Panc1 (cell line): Measurements from ENCODE around the gene HERC5. TPM values are rescaled to one million over a fixed set of nuclear protein-coding genes. Genes with fewer than 3 reads are reported as not detected.
"Not testable (repeated sequence)": the region's sequence is repeated elsewhere in the genome, so short reads cannot be mapped to it uniquely, and the experiment has no call there.

Experiments
- ATAC-seq: fragments of 200-7000 bp; cut with Tn5 transposase; 2 replicates; pipeline ENCODE4 v1.9.1; 2020; ENCODE audit warnings: mild to moderate bottlenecking, moderate library complexity
- BruUV-seq: library from RNA; stranded (reverse); fragments of 400-500 nt; replicated peaks from 2 replicates; lab custom pipeline; 2021; lab: Mats Ljungman, UMichigan
- CTCF ChIA-PET: fragments of 300-600 bp; sonication (Branson Sonifier 250); formaldehyde crosslinking; loops from one replicate; lab custom pipeline; 2022; ENCODE audit warnings: antibody characterized with exemption; lab: Charles Lee
- POLR2A ChIA-PET: fragments of 300-600 bp; sonication (Branson Sonifier 250); formaldehyde crosslinking; loops from one replicate; lab custom pipeline; 2022; ENCODE audit warnings: antibody characterized with exemption; lab: Charles Lee
- DNase-seq: peaks from one replicate; pipeline ENCODE4 v3.0.0-alpha.2; 2010; ENCODE audit warnings: low read depth, low spot score
- H3K27ac ChIP-seq: 2 replicates; pipeline ENCODE4 v1.5.1; 2011; ENCODE audit warnings: mild to moderate bottlenecking, low read length, inconsistent platforms
- H3K27me3 ChIP-seq: fragments of 200-500 bp; sonication (Bioruptor generic); 2 replicates; pipeline ENCODE4 v1.6.0; 2014; ENCODE audit warnings: low read length, inconsistent platforms; ENCODE audit not compliant: control insufficient read depth, insufficient read depth
- H3K36me3 ChIP-seq: fragments of 200-500 bp; sonication (Bioruptor generic); 2 replicates; pipeline ENCODE4 v1.5.1; 2014; ENCODE audit warnings: inconsistent platforms, mild to moderate bottlenecking, low read length, moderate library complexity; ENCODE audit not compliant: control insufficient read depth, insufficient read depth
- H3K4me1 ChIP-seq: 2 replicates; pipeline ENCODE4 v1.5.1; 2011; ENCODE audit warnings: inconsistent platforms, mild to moderate bottlenecking, low read length, moderate library complexity; ENCODE audit not compliant: control insufficient read depth, insufficient read depth
- H3K4me3 ChIP-seq, 2 experiments: 2 replicates each; pipeline ENCODE4 v1.5.1; 2011 to 2012; ENCODE audit warnings: low read depth in 2 of 2, low read length in 2 of 2, mild to moderate bottlenecking in 2 of 2, inconsistent platforms in 1 of 2, moderate library complexity in 1 of 2
- H3K9me3 ChIP-seq: fragments of 200-500 bp; sonication (Bioruptor generic); 2 replicates; pipeline ENCODE4 v1.5.1; 2014; ENCODE audit warnings: low read depth, mild to moderate bottlenecking, inconsistent platforms, low read length, moderate library complexity; ENCODE audit not compliant: control insufficient read depth, insufficient read depth
- POLR2AphosphoS5 ChIP-seq: IDR thresholded peaks from 2 replicates; pipeline ENCODE4 v1.6.1; 2012; ENCODE audit warnings: mild to moderate bottlenecking, low read depth, low read length, moderate library complexity
- SIN3A ChIP-seq: IDR thresholded peaks from 2 replicates; pipeline ENCODE4 v1.6.1; 2012; ENCODE audit warnings: low read depth, mild to moderate bottlenecking, low read length, moderate library complexity, borderline replicate concordance; ENCODE audit not compliant: insufficient read depth
- TCF7L2 ChIP-seq: IDR thresholded peaks from 2 replicates; pipeline ENCODE4 v1.6.1; 2011; ENCODE audit warnings: mild to moderate bottlenecking, low read depth, low read length, inconsistent platforms
- in situ Hi-C: cut with HindIII; loops from 2 replicates; pipeline ENCODE4 v1.10.0; 2016; ENCODE audit warnings: low sequenced_read_pairs, low pct_unique_long_range_greater_than_20kb
- intact Hi-C: fragments of 100-400 bp; cut with micrococcal nuclease; formaldehyde crosslinking; loops from one replicate; pipeline ENCODE4 v1.10.0; 2022; ENCODE audit not compliant: unreplicated experiment
- total RNA-seq: library from RNA; stranded (reverse); gene quantifications from one replicate; pipeline ENCODE4 v1.2.1, GENCODE V29; 2021; ENCODE audit not compliant: unreplicated experiment
- TF ChIP-seq, protein P1 (sequence below), 2 experiments: IDR thresholded peaks; 2 replicates each; pipeline ENCODE4 v1.6.1; 2011 to 2012; ENCODE audit warnings: low read depth in 2 of 2, control low read depth in 1 of 2, low read length in 1 of 2, mild to moderate bottlenecking in 1 of 2, moderate library complexity in 1 of 2; ENCODE audit not compliant: insufficient read depth in 1 of 2
- TF ChIP-seq, protein P2 (sequence below): fragments of 450-650 bp; IDR thresholded peaks from 2 replicates; pipeline ENCODE4 v1.5.1; 2017; ENCODE audit warnings: mild to moderate bottlenecking

Gene HERC5
- total RNA-seq, 1 experiment from 2014 or later: 6.7 TPM

DNA sequence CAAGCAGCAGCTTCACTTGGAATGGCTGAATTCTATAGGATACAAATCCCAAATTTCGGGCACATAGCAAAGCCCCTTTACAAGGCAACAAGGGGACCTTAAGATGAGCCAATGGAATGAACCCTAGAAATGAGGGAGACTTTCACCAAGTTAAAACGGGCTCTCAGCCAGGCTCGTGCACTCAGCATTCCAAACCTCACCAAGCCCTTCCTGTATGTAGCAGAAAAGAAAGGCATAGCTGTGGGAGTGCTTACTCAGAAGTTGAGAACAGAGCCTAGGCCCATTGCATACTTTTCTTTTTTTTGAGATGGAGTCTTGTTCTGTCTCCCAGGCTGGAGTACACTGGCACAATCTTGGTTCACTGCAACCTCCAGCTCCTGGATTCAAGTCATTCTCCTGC lies 10.8 kb upstream of the HERC5 start:
- in situ Hi-C loops (no loop called here), intact Hi-C loops (no loop called here)
- Histone ChIP-seq H3K4me1 (no peaks in the 10 kb centered on the region), H3K36me3 (no peaks in the 10 kb centered on the region), H3K27me3 (no peaks in the 10 kb centered on the region), H3K27ac (no peak overlapping the region), H3K4me3 (no peak overlapping the region), H3K9me3 (no peaks in the 10 kb centered on the region)
- POLR2A ChIA-PET: interaction anchor here (0.6 kb wide), 1 partner anchor 68 kb away, joined by 5 read pairs; no protein-coding TSS in a partner anchor
- DNase-seq: no peak
- no TSS peak for BruUV-seq
- no peak for ATAC-seq
- TF ChIP-seq POLR2AphosphoS5 (no peak), TCF7L2 (no peak), SIN3A (no peak)
- TF ChIP-seq, protein P1, sequence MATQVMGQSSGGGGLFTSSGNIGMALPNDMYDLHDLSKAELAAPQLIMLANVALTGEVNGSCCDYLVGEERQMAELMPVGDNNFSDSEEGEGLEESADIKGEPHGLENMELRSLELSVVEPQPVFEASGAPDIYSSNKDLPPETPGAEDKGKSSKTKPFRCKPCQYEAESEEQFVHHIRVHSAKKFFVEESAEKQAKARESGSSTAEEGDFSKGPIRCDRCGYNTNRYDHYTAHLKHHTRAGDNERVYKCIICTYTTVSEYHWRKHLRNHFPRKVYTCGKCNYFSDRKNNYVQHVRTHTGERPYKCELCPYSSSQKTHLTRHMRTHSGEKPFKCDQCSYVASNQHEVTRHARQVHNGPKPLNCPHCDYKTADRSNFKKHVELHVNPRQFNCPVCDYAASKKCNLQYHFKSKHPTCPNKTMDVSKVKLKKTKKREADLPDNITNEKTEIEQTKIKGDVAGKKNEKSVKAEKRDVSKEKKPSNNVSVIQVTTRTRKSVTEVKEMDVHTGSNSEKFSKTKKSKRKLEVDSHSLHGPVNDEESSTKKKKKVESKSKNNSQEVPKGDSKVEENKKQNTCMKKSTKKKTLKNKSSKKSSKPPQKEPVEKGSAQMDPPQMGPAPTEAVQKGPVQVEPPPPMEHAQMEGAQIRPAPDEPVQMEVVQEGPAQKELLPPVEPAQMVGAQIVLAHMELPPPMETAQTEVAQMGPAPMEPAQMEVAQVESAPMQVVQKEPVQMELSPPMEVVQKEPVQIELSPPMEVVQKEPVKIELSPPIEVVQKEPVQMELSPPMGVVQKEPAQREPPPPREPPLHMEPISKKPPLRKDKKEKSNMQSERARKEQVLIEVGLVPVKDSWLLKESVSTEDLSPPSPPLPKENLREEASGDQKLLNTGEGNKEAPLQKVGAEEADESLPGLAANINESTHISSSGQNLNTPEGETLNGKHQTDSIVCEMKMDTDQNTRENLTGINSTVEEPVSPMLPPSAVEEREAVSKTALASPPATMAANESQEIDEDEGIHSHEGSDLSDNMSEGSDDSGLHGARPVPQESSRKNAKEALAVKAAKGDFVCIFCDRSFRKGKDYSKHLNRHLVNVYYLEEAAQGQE (IDR thresholded peaks at IDR 0.05; ENCODE audit: insufficient read depth in 1 of 2, low read depth in 2 of 2, low read length in 1 of 2): no peak
- TF ChIP-seq, protein P2, sequence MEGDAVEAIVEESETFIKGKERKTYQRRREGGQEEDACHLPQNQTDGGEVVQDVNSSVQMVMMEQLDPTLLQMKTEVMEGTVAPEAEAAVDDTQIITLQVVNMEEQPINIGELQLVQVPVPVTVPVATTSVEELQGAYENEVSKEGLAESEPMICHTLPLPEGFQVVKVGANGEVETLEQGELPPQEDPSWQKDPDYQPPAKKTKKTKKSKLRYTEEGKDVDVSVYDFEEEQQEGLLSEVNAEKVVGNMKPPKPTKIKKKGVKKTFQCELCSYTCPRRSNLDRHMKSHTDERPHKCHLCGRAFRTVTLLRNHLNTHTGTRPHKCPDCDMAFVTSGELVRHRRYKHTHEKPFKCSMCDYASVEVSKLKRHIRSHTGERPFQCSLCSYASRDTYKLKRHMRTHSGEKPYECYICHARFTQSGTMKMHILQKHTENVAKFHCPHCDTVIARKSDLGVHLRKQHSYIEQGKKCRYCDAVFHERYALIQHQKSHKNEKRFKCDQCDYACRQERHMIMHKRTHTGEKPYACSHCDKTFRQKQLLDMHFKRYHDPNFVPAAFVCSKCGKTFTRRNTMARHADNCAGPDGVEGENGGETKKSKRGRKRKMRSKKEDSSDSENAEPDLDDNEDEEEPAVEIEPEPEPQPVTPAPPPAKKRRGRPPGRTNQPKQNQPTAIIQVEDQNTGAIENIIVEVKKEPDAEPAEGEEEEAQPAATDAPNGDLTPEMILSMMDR: no peak
- CTCF ChIA-PET: no interaction called here

- no TSS peak for BruUV-seq
- Histone ChIP-seq H3K27me3 (no peaks in the 10 kb centered on the region), H3K27ac (no peak overlapping the region), H3K9me3 (no peaks in the 10 kb centered on the region), H3K36me3 (no peaks in the 10 kb centered on the region), H3K4me1 (no peaks in the 10 kb centered on the region), H3K4me3 (no peak overlapping the region)
- no peak for ATAC-seq
- intact Hi-C loops: no loop called here
- in situ Hi-C loops: no loop called here
- TF ChIP-seq, protein P2: no peak
- TF ChIP-seq TCF7L2: no peak
- TF ChIP-seq, protein P1 (IDR thresholded peaks at IDR 0.05; ENCODE audit: insufficient read depth in 1 of 2, low read depth in 2 of 2, low read length in 1 of 2): no peak
- no peak for TF ChIP-seq POLR2AphosphoS5
- TF ChIP-seq SIN3A: no peak
- no peak for DNase-seq
- ChIA-PET POLR2A (no interaction called here), CTCF (no interaction called here)
Observed at GRCh38 chr4:88447371-88448095, 9.4 kb upstream of the HERC5 start.

DNA sequence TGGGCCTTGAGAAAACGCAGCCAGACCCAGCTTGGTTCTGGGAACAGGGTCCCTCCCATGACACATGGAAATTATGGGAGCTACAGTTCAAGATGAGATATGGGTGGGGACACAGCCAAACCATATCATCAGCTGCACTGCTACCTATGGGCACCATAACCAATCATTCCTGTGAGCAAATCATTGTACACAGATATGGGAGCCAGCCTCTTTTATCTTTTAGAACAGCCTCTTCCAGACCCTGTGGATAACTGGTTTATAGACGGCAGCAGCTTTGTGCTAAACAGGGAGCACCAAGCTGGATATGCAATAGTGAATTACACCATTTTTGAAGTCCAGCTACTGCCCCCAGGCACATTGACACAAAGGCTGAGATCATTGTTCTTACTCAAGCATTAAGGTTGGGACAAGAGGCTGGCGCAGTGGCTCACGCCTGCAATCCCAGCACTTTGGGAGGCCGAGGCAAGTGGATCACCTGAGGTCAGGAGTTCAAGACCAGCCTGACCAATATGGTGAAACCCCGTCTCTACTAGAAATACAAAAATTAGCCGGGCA lies 8.6 kb upstream of the HERC5 start:
- H3K27ac ChIP-seq, H3K4me3 ChIP-seq, CTCF ChIA-PET, H3K36me3 ChIP-seq, POLR2A ChIA-PET, in situ Hi-C loops, H3K9me3 ChIP-seq, BruUV-seq, H3K4me1 ChIP-seq, H3K27me3 ChIP-seq, DNase-seq, intact Hi-C loops, ATAC-seq: not testable (repeated sequence)
